ENCODE measurements around the gene GABRA4.
A peak's percentile ranks its signal among the peaks of the same experiment; 100 is the strongest.

GABRA4 gene

GRCh38 chr4:46979283-46979682 lies 14.1 kb downstream of the GABRA4 start:
- no peak for DNase-seq

- no peak for DNase-seq
These were observed 16.1 kb downstream of the GABRA4 start for GRCh38 chr4:46977245-46977644.

GRCh38 chr4:46975812-46976553 lies 17.4 kb downstream of the GABRA4 start:
- no peak for DNase-seq

GRCh38 chr4:46974891-46975543 lies 18.4 kb downstream of the GABRA4 start:
- DNase-seq, result no peak

- no peak for DNase-seq
These were observed 24.5 kb downstream of the GABRA4 start for GRCh38 chr4:46968847-46969246.

GRCh38 chr4:46967631-46968030 lies 25.8 kb downstream of the GABRA4 start:
- no peak for DNase-seq

- no peak for DNase-seq
These were observed 34.5 kb downstream of the GABRA4 start for GRCh38 chr4:46958742-46959488.

GRCh38 chr4:46956451-46956850 lies 36.9 kb downstream of the GABRA4 start:
- DNase-seq, result no peak

GRCh38 chr4:46955601-46956000 lies 37.8 kb downstream of the GABRA4 start:
- DNase-seq, result no peak

- DNase-seq, result no peak
These were observed 38.7 kb downstream of the GABRA4 start for GRCh38 chr4:46954643-46955042.

GRCh38 chr4:46953564-46953963 lies 39.8 kb downstream of the GABRA4 start:
- no peak for DNase-seq

GRCh38 chr4:46952451-46952850 lies 40.9 kb downstream of the GABRA4 start:
- DNase-seq, result no peak

GRCh38 chr4:46950826-46951225 lies 42.6 kb downstream of the GABRA4 start:
- no peak for DNase-seq

GRCh38 chr4:46949822-46950221 lies 43.6 kb downstream of the GABRA4 start:
- no peak for DNase-seq

GRCh38 chr4:46947541-46947940 lies 45.8 kb downstream of the GABRA4 start:
- no peak for DNase-seq

GRCh38 chr4:46946919-46947536 lies 46.4 kb downstream of the GABRA4 start:
- DNase-seq, result no peak

- no peak for DNase-seq
These were observed 48.3 kb downstream of the GABRA4 start for GRCh38 chr4:46945062-46945461.

GRCh38 chr4:46944345-46944744 lies 49.0 kb downstream of the GABRA4 start:
- no peak for DNase-seq

- no peak for DNase-seq
These were observed 55.9 kb downstream of the GABRA4 start for GRCh38 chr4:46937493-46937892.

- DNase-seq, result no peak
These were observed 58.7 kb downstream of the GABRA4 start for GRCh38 chr4:46934726-46935125.

GRCh38 chr4:46933686-46934085 lies 59.7 kb downstream of the GABRA4 start:
- no peak for DNase-seq

- DNase-seq, result peak; percentile 3 to 12
These were observed 61.4 kb downstream of the GABRA4 start for GRCh38 chr4:46931981-46932380.

GRCh38 chr4:46930891-46931290 lies 62.5 kb downstream of the GABRA4 start:
- DNase-seq, result no peak

Data from activated CD4-positive, alpha-beta T cell treated with anti-CD3 and anti-CD28 coated beads, Interleukin-2, amount 50 U/mL, for 48 hours (primary cell).